GM21515 (cell line): Measurements from ENCODE around the gene AKNA.

Source experiments
- ATAC-seq: cut with Tn5 transposase; IDR thresholded peaks from one replicate; pipeline ENCODE4 v1.9.1; 2021; ENCODE audit not compliant: unreplicated experiment

Gene AKNA

GRCh38 chr9:114288193-114289091 lies 99.3 kb downstream of the AKNA start:
- no peak for ATAC-seq

- no peak for ATAC-seq
These were observed 100.0 kb downstream of the AKNA start for GRCh38 chr9:114287763-114288192.

- no peak for ATAC-seq
These were observed 100.6 kb downstream of the AKNA start for GRCh38 chr9:114287001-114287762.

- ATAC-seq: no peak
These were observed 101.6 kb downstream of the AKNA start for GRCh38 chr9:114286146-114286679.

GRCh38 chr9:114285166-114285867 lies 102.5 kb downstream of the AKNA start:
- ATAC-seq: no peak

- ATAC-seq: no peak
These were observed 103.3 kb downstream of the AKNA start for GRCh38 chr9:114284316-114285060.
